Astrocyte (in vitro differentiated cells and primary cell): ENCODE data around the gene PTPRM. TPM values are rescaled to one million over a fixed set of nuclear protein-coding genes. Genes with fewer than 3 reads are reported as not detected.

Experiments
- DNase-seq: peaks from one replicate; pipeline ENCODE4 v3.0.0-alpha.2; 2010; ENCODE audit warnings: low read depth
- FAIRE-seq: peaks from 2 replicates; lab custom pipeline; 2011; peaks lifted over from hg19 to GRCh38; lab: Jason Lieb, UNC
- H2AFZ ChIP-seq: 2 replicates; pipeline ENCODE4 v1.6.0; 2012; ENCODE audit warnings: low read depth, low read length, inconsistent platforms
- H3K27ac ChIP-seq: 2 replicates; pipeline ENCODE4 v1.5.1; 2011; ENCODE audit warnings: low read depth, low read length, inconsistent platforms
- H3K27me3 ChIP-seq: 2 replicates; pipeline ENCODE4 v1.6.0; 2011; ENCODE audit warnings: low read length, inconsistent platforms; ENCODE audit not compliant: insufficient read depth
- H3K36me3 ChIP-seq: 2 replicates; pipeline ENCODE4 v1.5.1; 2011; ENCODE audit warnings: low read length, inconsistent platforms; ENCODE audit not compliant: insufficient read depth
- H3K4me1 ChIP-seq: 2 replicates; pipeline ENCODE4 v1.5.1; 2011; ENCODE audit warnings: low read length, inconsistent platforms; ENCODE audit not compliant: insufficient read depth
- H3K4me2 ChIP-seq: 2 replicates; pipeline ENCODE4 v1.6.0; 2012; ENCODE audit warnings: low read length, inconsistent platforms
- H3K4me3 ChIP-seq: 2 replicates; pipeline ENCODE4 v1.5.1; 2011; ENCODE audit warnings: low read depth, mild to moderate bottlenecking, low read length, inconsistent platforms; ENCODE audit not compliant: insufficient read depth
- H3K79me2 ChIP-seq: 2 replicates; pipeline ENCODE4 v1.6.0; 2012; ENCODE audit warnings: mild to moderate bottlenecking, low read length, inconsistent platforms; ENCODE audit not compliant: insufficient read depth
- H3K9ac ChIP-seq: 2 replicates; pipeline ENCODE4 v1.6.0; 2012; ENCODE audit warnings: mild to moderate bottlenecking, low read length, inconsistent platforms
- H3K9me3 ChIP-seq: 2 replicates; pipeline ENCODE4 v1.5.1; 2012; ENCODE audit warnings: low read depth, mild to moderate bottlenecking, low read length, inconsistent platforms; ENCODE audit not compliant: insufficient read depth
- H4K20me1 ChIP-seq: 2 replicates; pipeline ENCODE4 v1.6.0; 2012; ENCODE audit warnings: low read length, inconsistent platforms; ENCODE audit not compliant: insufficient read depth
- H3K27ac Mint-ChIP-seq: one replicate; pipeline ENCODE4 v1.8.0; 2021; ENCODE audit warnings: mild to moderate bottlenecking, mixed read lengths; ENCODE audit not compliant: unreplicated experiment
- H3K27me3 Mint-ChIP-seq: one replicate; pipeline ENCODE4 v1.8.0; 2021; ENCODE audit warnings: low read depth, mixed read lengths; ENCODE audit not compliant: unreplicated experiment
- H3K36me3 Mint-ChIP-seq: one replicate; pipeline ENCODE4 v1.8.0; 2021; ENCODE audit warnings: low read depth, mixed read lengths; ENCODE audit not compliant: unreplicated experiment
- H3K4me1 Mint-ChIP-seq: one replicate; pipeline ENCODE4 v1.8.0; 2021; ENCODE audit warnings: low read depth, mixed read lengths; ENCODE audit not compliant: unreplicated experiment
- H3K4me3 Mint-ChIP-seq: one replicate; pipeline ENCODE4 v1.8.0; 2021; ENCODE audit warnings: mild to moderate bottlenecking, moderate library complexity, mixed read lengths; ENCODE audit not compliant: unreplicated experiment
- H3K9me3 Mint-ChIP-seq: one replicate; pipeline ENCODE4 v1.8.0; 2021; ENCODE audit warnings: mild to moderate bottlenecking, mixed read lengths; ENCODE audit not compliant: unreplicated experiment
- EZH2 ChIP-seq: IDR thresholded peaks from 2 replicates; pipeline ENCODE4 v1.6.1; 2012; ENCODE audit warnings: mild to moderate bottlenecking, low read length, inconsistent platforms; ENCODE audit not compliant: insufficient read depth
- total RNA-seq: library from RNA; stranded (reverse); gene quantifications from 2 replicates; pipeline ENCODE4 v1.2.1, GENCODE V29; 2021
- TF ChIP-seq, protein P1 (sequence below): IDR thresholded peaks from 2 replicates; pipeline ENCODE4 v1.5.1; 2011; ENCODE audit warnings: low read depth, mild to moderate bottlenecking, inconsistent platforms, low read length, moderate library complexity; ENCODE audit not compliant: insufficient read depth

Gene PTPRM
- total RNA-seq, 1 donor from 2014 or later: 59.6 TPM

DNA sequence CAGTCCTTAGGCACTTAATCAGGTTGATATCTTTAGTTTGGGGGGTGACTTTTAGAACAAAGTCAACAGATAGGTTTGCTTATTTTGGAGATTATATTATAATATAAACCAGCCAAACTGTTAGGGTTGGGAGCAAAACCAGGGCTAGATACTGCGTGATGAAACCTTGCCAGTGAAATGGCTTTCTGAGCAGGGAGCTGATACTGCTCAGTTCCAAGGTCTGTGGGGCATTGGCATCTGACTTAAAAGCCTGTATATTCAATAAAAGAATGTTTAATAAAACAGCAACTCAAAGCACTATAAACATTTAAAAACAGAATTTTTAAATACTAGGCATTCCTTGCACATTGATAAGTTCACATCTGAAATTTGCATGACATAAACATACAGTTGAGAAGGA is 19.3 kb downstream of the PTPRM start:
- Mint-ChIP-seq H3K27me3 (no peaks in the 10 kb centered on the region), H3K4me1 (peaks cover 8% of the 10 kb centered on the region), H3K36me3 (peaks cover 2% of the 10 kb centered on the region), H3K9me3 (no peaks in the 10 kb centered on the region), H3K27ac (no peak overlapping the region), H3K4me3 (no peak overlapping the region)
- FAIRE-seq (no peak), DNase-seq (no peak)
- Histone ChIP-seq H3K79me2 (peaks cover 74% of the 10 kb centered on the region), H2AFZ (no peak overlapping the region), H3K9me3 (no peaks in the 10 kb centered on the region), H3K4me2 (no peak overlapping the region), H4K20me1 (peaks cover 17% of the 10 kb centered on the region), H3K27ac (no peak overlapping the region), H3K36me3 (no peaks in the 10 kb centered on the region), H3K9ac (no peak overlapping the region), H3K4me1 (peaks cover 6% of the 10 kb centered on the region), H3K4me3 (no peak overlapping the region), H3K27me3 (no peaks in the 10 kb centered on the region)
- TF ChIP-seq, protein P1, sequence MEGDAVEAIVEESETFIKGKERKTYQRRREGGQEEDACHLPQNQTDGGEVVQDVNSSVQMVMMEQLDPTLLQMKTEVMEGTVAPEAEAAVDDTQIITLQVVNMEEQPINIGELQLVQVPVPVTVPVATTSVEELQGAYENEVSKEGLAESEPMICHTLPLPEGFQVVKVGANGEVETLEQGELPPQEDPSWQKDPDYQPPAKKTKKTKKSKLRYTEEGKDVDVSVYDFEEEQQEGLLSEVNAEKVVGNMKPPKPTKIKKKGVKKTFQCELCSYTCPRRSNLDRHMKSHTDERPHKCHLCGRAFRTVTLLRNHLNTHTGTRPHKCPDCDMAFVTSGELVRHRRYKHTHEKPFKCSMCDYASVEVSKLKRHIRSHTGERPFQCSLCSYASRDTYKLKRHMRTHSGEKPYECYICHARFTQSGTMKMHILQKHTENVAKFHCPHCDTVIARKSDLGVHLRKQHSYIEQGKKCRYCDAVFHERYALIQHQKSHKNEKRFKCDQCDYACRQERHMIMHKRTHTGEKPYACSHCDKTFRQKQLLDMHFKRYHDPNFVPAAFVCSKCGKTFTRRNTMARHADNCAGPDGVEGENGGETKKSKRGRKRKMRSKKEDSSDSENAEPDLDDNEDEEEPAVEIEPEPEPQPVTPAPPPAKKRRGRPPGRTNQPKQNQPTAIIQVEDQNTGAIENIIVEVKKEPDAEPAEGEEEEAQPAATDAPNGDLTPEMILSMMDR: no peak
- no peak for TF ChIP-seq EZH2

GRCh38 chr18:7590826-7591560 is 23.9 kb downstream of the PTPRM start:
- Histone ChIP-seq H3K79me2 (peaks cover 61% of the 10 kb centered on the region), H2AFZ (no peak overlapping the region), H3K27ac (no peak overlapping the region), H4K20me1 (peaks cover 29% of the 10 kb centered on the region), H3K9ac (peak overlapping the region; percentile 21), H3K27me3 (no peaks in the 10 kb centered on the region), H3K9me3 (no peaks in the 10 kb centered on the region), H3K4me2 (peak overlapping the region; percentile 65), H3K4me3 (no peak overlapping the region), H3K36me3 (no peaks in the 10 kb centered on the region), H3K4me1 (peaks cover 7% of the 10 kb centered on the region)
- Mint-ChIP-seq H3K4me3 (no peak overlapping the region), H3K27ac (peak overlapping the region; percentile 58), H3K9me3 (no peaks in the 10 kb centered on the region), H3K36me3 (no peaks in the 10 kb centered on the region), H3K4me1 (peaks cover 19% of the 10 kb centered on the region), H3K27me3 (no peaks in the 10 kb centered on the region)
- FAIRE-seq (peak; percentile 87), DNase-seq (no peak)
- TF ChIP-seq EZH2: no peak
- TF ChIP-seq, protein P1: no peak
